ENCODE measurements around the gene TNFAIP6. TPM values are rescaled to one million over a fixed set of nuclear protein-coding genes. Genes with fewer than 3 reads are reported as not detected.

The TNFAIP6 gene
- total RNA-seq, 1 experiment from 2014 or later = 0.42 TPM

- no peak for DNase-seq (ENCODE audit: low read depth)
These were observed 2.5 kb downstream of the TNFAIP6 start for GRCh38 chr2:151359768-151360461.

GRCh38 chr2:151361674-151362370 lies 4.4 kb downstream of the TNFAIP6 start:
- no peak for DNase-seq (ENCODE audit: low read depth)

GRCh38 chr2:151363709-151364108 lies 6.3 kb downstream of the TNFAIP6 start:
- no peak for DNase-seq (ENCODE audit: low read depth)

- peak; percentile 59 for DNase-seq (ENCODE audit: low read depth)
These were observed 10.2 kb downstream of the TNFAIP6 start for GRCh38 chr2:151367571-151367970.

GRCh38 chr2:151374436-151374835 lies 17.0 kb downstream of the TNFAIP6 start:
- DNase-seq (ENCODE audit: low read depth) = peak; percentile 73

- DNase-seq (ENCODE audit: low read depth) = no peak
These were observed 21.8 kb downstream of the TNFAIP6 start for GRCh38 chr2:151379169-151379568.

GRCh38 chr2:151380580-151381235 lies 23.3 kb downstream of the TNFAIP6 start:
- DNase-seq (ENCODE audit: low read depth) = no peak

GRCh38 chr2:151381266-151381665 lies 23.9 kb downstream of the TNFAIP6 start:
- no peak for DNase-seq (ENCODE audit: low read depth)

GRCh38 chr2:151388011-151388410 lies 30.6 kb downstream of the TNFAIP6 start:
- DNase-seq (ENCODE audit: low read depth) = no peak

- no peak for DNase-seq (ENCODE audit: low read depth)
These were observed 34.0 kb downstream of the TNFAIP6 start for GRCh38 chr2:151391436-151391835.

- DNase-seq (ENCODE audit: low read depth) = no peak
These were observed 37.1 kb downstream of the TNFAIP6 start for GRCh38 chr2:151394509-151394908.

- DNase-seq (ENCODE audit: low read depth) = peak; percentile 50
These were observed 38.4 kb downstream of the TNFAIP6 start for GRCh38 chr2:151395509-151396374.

- no peak for DNase-seq (ENCODE audit: low read depth)
These were observed 42.6 kb downstream of the TNFAIP6 start for GRCh38 chr2:151399981-151400380.

- DNase-seq (ENCODE audit: low read depth) = no peak
These were observed 43.8 kb downstream of the TNFAIP6 start for GRCh38 chr2:151401149-151401548.

- DNase-seq (ENCODE audit: low read depth) = no peak
These were observed 46.5 kb downstream of the TNFAIP6 start for GRCh38 chr2:151403914-151404313.

- DNase-seq (ENCODE audit: low read depth) = no peak
These were observed 48.0 kb downstream of the TNFAIP6 start for GRCh38 chr2:151405376-151405775.

- no peak for DNase-seq (ENCODE audit: low read depth)
These were observed 49.9 kb downstream of the TNFAIP6 start for GRCh38 chr2:151407281-151407680.

GRCh38 chr2:151408788-151409600 lies 51.6 kb downstream of the TNFAIP6 start:
- no peak for DNase-seq (ENCODE audit: low read depth)

GRCh38 chr2:151409601-151410484 lies 52.5 kb downstream of the TNFAIP6 start, which contains the start of gene RIF1:
RIF1 (plus strand) TSS chr2:151409902; CDS start chr2:151410424, 522 bp downstream.
- peak; percentile 97 for DNase-seq (ENCODE audit: low read depth)
